HG02588 (cell line): ENCODE data around the gene DNAI7.

Experiments
- ATAC-seq: cut with Tn5 transposase; IDR thresholded peaks from one replicate; pipeline ENCODE4 v1.9.1; 2021; ENCODE audit warnings: mild to moderate bottlenecking, moderate library complexity; ENCODE audit not compliant: unreplicated experiment

Gene DNAI7, protein sequence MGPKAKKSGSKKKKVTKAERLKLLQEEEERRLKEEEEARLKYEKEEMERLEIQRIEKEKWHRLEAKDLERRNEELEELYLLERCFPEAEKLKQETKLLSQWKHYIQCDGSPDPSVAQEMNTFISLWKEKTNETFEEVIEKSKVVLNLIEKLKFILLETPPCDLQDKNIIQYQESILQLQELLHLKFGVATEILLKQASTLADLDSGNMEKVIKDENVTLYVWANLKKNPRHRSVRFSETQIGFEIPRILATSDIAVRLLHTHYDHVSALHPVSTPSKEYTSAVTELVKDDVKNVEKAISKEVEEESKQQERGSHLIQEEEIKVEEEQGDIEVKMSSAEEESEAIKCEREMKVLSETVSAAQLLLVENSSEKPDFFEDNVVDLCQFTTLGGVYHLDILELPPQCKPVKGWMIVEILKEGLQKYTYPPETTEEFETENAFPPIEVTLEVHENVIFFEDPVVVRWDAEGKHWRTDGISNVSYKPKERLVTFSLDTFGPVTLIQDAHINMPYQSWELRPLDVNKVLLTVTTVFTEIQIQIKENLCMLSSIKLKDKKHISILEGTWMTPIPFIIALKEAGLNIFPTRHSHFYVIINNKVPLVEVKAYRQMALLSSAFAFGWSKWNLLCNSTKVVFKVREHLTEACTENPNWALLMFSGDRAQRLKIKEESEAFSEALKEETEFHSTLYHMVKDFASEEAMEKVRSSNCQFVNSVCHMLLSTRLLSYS

DNA sequence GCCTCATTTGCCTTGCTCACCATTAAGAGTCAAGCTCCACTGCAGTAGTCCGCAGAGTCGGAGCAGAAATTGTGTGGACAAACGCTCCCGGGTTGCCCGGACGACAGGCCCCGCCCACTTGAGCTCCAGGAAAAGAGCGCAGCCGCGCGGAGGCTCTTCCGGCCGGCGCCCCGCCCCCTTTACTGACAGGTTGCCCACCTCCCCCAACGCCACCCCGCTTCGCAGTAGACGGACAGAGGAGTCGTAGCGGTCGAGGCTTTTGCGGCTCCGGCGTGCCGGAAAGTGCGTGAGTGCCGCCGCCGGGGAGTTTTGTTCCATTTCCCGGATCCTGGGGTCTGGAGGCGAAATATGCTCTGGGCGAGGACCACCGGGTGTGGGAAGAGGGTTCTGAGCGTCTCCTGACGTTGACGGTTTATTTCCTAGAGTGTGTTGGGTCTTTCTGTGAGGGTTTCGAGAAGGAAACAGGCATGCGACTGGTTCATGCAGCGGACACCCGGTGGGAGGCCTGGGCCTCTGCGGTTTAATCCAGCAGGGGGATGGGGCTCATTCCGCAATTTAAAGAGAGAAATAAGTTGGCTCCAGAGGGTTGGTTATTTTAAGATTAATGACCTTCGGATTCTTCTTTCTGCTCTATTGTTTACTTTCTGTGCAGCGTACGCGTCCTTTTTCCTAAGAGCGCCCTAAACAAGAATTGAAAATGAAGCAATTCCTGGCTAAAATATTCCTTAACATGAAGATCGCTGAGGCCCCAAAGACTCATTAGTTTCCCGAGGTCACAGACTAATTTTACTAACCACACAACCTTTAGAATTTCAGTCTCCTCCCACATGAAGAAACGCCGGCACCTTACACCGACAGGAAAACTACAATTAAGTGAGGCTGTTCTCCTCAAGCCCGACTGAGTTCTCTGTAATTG is at the start of gene DNAI7, which contains the start of gene ETFRF1:
DNAI7 (minus strand) TSS at position 105 of the 916 bp plus-strand sequence; CDS start at position 23, 82 bp downstream.
ETFRF1 (plus strand) TSS at position 182 of the 916 bp plus-strand sequence. CDS start 8,720 bp downstream, outside the sequence.
- peak; percentile 97 for ATAC-seq

GRCh38 chr12:25243680-25243990 is 48.7 kb upstream of the DNAI7 start:
- no peak for ATAC-seq

DNA sequence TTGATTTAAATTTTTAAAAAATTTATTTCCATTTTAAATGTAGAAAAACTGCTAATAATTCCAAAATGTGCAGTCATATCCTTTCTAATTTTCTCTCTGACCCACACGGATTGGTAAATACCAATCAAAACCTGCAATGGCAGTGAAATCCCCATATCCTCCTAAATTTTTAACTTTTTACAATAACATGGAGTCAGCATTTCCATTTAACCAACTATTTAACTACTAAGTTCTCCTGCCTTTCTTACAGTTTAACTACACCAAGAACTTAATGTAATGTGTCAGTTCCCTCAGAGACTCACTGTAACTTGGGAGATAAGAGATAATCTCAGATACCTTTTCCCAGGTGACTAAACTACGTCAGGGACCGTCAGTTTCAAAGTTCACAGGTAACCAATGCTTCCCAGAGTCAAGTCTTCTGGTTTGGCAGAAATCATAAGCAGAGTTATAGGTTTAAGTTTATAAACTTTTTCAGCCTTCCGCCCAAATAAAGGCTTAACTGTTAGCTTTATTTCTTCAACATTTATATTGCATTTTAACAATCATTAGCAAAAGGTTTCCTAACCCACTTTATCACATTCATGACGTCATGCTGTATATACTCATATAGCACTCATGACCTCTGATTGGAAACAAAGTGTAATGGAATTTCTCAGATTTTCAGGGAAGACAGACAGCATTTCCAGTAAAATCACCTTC is 48.2 kb upstream of the DNAI7 start:
- ATAC-seq = no peak

DNA sequence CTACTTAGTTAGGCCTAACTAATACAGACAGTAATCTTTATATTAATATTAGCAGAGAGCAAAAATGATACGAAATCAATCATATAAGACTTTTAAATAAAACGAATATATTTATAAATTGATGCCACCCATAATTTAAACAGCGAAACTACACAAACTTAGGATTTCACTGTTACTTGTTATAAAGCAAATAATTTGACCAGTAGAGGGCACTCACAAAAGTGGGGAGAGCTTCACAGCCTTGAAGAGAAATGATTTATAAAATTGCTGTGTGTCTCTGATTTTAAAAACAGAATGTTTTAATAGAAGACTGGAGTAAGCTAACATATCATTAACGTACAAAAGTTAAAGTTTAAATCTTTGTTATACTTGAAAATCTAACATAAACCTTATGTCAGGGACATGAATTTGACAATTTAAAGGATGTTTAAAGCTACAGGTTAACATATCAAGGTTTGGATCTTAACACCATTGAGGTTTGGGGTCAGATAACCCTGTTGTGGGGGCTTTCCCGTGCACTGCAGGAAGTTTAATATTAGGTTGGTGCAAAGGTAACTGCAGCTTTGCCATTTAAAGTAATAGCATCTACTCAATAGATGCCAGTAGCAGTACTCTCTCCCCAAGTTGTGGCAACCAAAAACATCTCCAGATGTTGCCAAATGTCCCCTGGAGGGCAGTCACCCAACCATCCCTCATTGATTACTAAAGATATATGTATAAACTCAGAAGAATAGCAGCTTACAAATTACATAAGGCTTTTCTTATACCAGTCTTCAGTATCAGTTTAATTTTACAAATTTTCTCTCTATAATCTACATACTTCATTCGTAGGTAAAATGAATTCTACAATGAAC is 46.4 kb upstream of the DNAI7 start:
- ATAC-seq = no peak

DNA sequence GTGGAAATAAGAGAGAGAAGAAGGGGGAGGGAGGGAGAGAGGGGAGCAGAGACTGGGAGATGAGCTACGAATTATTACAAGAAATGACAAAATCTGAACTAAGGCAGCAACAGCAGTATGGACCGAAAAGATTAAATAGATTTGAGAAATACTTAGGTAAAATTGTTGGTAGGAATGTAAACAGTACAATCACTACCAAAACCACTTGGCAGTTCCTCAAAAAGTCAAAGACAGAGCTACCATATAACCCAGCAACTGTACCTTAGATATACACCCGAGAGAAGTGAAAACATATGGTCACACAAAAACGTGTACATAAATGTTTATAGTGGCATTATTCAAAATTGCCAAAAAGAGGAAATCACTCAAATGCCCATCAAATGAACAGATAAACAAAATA is 41.7 kb upstream of the DNAI7 start:
- ATAC-seq = no peak

DNA sequence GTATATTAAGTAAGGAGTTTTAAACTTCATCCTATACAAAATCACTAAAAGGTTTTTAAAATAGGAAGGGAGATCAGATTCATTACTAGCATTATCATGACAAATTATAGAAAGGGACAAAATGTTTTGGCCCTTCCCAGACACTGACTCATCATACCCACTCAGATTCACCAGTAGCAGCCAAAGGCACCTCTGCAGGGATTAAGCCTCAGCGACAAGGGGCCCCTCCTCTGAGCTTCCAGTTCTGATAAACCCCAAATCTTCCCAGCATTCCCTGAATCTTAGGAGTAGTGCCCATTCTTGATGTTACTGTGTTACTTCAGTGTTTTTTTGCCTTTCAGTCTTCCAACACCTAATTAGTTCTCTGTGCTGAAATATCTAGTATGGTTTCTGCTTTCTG is 41.2 kb upstream of the DNAI7 start:
- ATAC-seq = no peak

GRCh38 chr12:25213338-25213737 is 18.4 kb upstream of the DNAI7 start:
- no peak for ATAC-seq

- ATAC-seq = no peak
These were observed 13.6 kb upstream of the DNAI7 start for GRCh38 chr12:25208554-25208953.

DNA sequence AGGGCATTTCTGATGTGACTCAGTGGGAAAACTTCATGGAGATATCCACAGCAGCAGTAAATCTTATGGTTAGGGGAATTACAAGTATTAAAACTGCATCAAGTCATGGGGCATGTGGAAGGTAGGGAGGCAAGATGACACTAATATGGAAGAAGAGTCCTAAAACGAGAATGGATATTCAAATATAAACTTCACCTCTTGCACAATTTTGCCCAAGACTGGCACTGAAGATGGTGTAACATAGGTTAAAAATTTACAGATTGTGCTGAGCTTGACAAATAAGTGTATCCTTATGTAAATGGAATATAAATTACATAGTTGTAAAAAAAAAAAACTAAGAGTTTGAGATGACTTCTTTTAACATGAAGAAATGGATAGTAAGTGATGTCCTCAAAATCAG is 12.9 kb upstream of the DNAI7 start:
- no peak for ATAC-seq

DNA sequence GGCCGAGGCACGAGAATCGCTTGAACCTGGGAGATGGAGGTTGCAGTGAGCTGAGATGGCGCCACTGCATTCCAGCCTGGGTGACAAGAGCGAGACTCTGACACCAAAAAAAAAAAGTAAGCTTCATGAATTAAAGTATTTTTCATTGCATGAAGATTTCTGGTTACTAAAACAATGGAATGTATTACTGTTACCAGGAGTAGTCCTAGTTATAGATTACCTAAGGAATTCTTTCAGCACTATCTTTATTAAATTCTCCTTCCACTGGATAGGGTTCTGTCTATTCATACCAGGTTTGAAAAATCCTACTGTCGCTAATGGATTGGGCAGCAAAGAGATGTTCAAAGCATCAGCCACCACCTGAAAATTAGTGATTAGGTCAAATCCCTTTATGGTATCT is 12.5 kb upstream of the DNAI7 start:
- ATAC-seq = no peak

DNA sequence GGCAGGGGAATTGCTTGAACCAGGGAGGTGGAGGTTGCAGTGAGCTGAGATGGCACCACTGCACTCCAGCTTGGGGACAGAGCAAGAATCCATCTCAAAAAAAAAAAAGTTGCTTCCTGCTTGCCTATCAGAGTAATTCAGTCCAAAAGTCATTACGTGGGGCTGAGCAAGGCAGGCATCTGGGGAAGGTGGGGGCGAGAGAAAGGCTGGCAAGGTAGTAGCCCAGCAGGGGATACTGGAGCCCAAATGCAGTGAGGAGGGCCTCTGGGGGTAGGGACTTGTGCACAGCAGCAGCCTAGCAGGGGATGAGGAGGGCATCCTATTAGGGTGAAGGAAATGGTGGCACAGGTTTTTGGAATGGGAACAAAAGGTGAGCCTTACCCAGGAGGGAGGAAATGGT is 7.2 kb upstream of the DNAI7 start:
- ATAC-seq = no peak

- no peak for ATAC-seq
These were observed 5.7 kb upstream of the DNAI7 start for GRCh38 chr12:25200703-25201102.

GRCh38 chr12:25197608-25198007 is 2.6 kb upstream of the DNAI7 start:
- ATAC-seq = no peak

DNA sequence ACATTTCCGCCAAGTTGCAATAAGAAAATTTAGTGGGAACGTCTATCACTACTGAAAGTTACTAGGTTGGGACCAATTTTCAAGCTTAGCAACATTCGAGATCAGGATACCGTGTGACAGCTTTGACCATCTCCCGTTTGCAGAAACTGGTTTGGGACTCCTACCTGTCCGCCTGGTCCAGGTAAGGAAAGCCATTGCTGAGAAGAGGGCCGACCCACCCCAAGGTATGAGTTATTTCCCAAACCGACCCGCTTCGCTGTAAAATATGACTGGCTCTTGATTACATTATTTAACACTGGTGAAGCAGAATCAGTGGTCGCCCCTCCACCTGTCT is 271 bp downstream of the DNAI7 start:
- ATAC-seq = no peak

- no peak for ATAC-seq
These were observed 746 bp downstream of the DNAI7 start for GRCh38 chr12:25194214-25194613.

DNA sequence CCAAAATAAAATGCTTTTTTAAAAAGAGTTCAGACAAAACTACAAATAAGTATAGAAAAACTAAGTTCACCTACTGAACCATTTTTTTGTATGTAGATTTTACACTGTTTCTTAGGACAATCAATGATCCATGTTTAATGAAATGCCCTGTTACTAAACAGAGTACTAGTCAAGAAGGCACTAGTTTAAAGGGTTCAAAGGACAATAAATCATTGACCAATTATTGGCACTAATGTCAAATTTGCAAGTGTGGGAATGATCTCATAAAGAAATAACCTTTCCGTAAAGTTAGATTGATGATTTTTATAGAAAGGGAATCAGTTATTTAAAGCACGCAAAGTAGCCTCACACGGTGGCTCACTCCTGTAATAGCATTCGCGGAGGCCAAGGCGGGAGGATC is 4.2 kb downstream of the DNAI7 start:
- no peak for ATAC-seq

GRCh38 chr12:25189656-25190055 is 5.3 kb downstream of the DNAI7 start:
- ATAC-seq = no peak

DNA sequence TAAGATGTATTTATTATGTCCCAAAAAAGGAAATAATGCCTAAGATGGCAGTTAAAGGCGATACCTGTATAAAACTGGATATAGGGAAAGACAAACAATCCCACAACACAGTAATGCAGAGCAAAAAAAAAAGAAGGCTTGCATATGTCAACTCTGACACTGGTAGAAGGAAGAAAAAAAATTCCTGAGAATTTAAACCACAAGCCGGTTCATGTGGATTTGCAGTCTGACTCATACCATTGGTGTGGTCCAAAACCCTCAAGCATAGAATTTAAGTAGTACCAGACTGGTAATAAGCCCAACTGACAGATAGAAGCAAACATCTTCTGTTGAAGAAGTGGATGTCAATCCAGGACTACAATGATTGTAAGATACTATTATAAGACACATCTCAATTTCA is 7.2 kb downstream of the DNAI7 start:
- ATAC-seq = no peak

GRCh38 chr12:25186788-25187402 is 8.1 kb downstream of the DNAI7 start:
- peak; percentile 85 for ATAC-seq
